ENCODE measurements around the gene U2AF2. TPM values are rescaled to one million over a fixed set of nuclear protein-coding genes. Genes with fewer than 3 reads are reported as not detected.

U2AF2 gene
- total RNA-seq, 4 donors from 2014 or later, result 38.1 to 60.2 (median 50.1) TPM

DNA sequence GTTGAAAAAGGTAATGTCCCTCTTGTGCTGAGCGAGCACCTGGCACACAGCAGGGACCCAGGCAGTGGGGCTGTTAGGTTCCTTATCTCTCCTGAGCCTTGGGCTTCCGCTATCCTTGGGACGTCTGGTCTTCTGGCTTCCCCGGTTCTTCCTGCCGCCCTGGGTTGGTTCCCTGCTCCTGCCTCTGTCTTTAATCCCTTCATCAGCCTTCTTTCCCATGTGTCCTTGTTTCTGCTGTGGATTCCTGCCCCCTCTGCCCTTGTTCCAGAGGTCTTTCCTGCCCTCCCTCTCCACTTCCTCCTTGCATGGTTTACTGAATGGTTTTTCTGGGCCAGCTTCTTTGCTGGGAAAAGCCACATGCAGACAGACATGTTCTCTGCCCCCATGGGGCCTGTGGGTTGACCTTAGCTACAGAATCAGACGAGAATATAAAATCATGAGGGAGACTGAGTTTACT, 22.8 kb downstream of the U2AF2 start:
- DNase-seq, result no peak
- ATAC-seq, result no peak
- in situ Hi-C loops (cut with MboI; ENCODE audit: low sequenced_read_pairs in 4 of 4) (no loop called here), intact Hi-C loops (cut with DNase I; ENCODE audit: low total_unique reads) (no loop called here)
- Histone ChIP-seq H3K27me3 (no peaks in the 10 kb centered on the region), H3K27ac (peak overlapping the region; percentile 2 to 95 (median 83)), H3K4me1 (peaks cover 31 to 38% of the 10 kb centered on the region in 2 donors), H3K36me3 (peaks cover 0 to 30% of the 10 kb centered on the region in 2 donors), H3K9me3 (no peaks in the 10 kb centered on the region), H3K4me3 (no peak overlapping the region)
- TF ChIP-seq POLR2A (IDR thresholded peaks at IDR 0.05), result no peak
- no peak for TF ChIP-seq CTCF (IDR thresholded peaks at IDR 0.05 in 4 of 5, conservative IDR thresholded peaks at IDR 0.05 in 1 of 5)

DNA sequence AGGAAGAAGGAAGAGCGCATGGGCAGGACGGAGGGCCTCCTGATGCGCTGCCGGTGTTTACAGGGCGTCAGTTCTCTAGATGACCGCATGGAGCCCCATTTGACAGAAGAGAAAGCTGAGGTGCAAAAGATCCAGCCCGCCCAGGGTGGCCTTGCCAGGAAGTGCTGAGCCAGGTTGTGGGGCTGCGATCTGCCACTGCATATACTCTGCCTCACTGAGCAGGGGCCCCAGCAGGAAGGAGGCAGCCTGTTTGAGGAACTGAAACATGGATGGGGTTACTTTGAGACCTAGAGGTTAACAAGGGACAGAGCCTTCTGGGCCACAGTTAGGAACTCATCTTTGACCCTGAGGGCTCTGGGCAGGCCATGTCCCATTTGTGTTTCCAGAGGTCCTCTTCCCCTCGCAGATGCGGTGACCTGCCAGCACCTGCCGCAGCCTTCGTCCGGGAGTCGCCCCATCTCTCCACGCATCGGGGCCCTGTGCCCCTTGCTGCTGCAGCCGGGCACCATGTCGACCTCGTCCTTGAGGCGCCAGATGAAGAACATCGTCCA, 23.4 kb downstream of the U2AF2 start:
- DNase-seq (peak; percentile 18 to 39), ATAC-seq (no peak)
- peak overlapping the region in 2 of 4 donors; percentile 2 to 95 for H3K27ac ChIP-seq
- no peaks in the 10 kb centered on the region for H3K27me3 ChIP-seq
- no peaks in the 10 kb centered on the region for H3K9me3 ChIP-seq
- intact Hi-C loops (cut with DNase I; ENCODE audit: low total_unique reads), result no loop called here
- no peak for TF ChIP-seq POLR2A (IDR thresholded peaks at IDR 0.05)
- TF ChIP-seq CTCF (IDR thresholded peaks at IDR 0.05 in 4 of 5, conservative IDR thresholded peaks at IDR 0.05 in 1 of 5), result no peak
- H3K4me3 ChIP-seq, result no peak overlapping the region
- H3K36me3 ChIP-seq, result peaks cover 0 to 30% of the 10 kb centered on the region in 2 donors
- in situ Hi-C loops (cut with MboI; ENCODE audit: low sequenced_read_pairs in 4 of 4), result no loop called here
- H3K4me1 ChIP-seq, result peaks cover 31 to 38% of the 10 kb centered on the region in 2 donors

DNA sequence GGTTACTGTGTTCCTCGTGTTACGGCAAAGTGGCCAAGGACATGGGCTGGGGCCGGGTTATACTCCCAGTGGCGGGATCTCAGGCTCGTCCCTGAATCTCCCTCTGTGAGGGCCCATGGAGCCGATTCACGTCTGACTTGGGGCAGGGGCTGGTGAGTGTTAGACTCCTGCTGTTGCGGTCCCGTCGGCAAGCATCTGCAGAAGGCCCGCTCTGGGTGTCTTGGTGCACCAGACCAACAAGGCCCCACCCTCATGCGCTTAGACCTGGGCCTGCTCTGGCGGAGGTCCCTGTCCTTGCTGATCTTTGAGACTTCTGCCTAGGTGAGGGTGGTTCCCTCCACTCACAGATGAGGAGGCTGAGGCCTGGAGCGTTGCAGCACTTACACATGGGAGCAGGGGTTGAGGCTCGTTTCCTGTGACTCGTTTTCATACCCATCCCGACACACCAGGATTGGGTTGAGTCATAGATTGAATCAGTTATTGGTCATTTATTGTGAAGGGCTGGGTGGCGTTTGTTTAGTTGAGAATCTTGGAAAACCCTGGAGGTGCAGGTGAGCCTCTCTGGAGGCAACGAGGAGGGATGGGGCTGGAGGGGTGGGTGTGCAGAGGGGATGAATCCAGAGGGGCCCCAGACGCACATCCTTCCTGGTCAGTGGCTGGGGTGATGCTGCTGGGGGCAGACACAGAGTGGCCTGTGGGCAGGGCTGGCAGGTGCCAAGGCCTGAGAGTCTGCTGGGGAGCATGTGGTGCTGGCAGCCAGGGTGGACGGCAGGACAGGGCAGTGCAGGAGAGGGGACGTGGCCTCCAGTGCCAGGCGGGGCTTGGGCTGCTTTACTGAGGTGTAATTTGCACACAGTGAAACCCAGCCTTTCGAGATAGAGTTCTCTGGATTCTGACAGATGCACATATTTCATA, 24.8 kb downstream of the U2AF2 start:
- ATAC-seq (no peak), DNase-seq (no peak)
- Histone ChIP-seq H3K36me3 (peaks cover 0 to 26% of the 10 kb centered on the region in 2 donors), H3K4me3 (no peak overlapping the region), H3K4me1 (peaks cover 28 to 33% of the 10 kb centered on the region in 2 donors), H3K27me3 (no peaks in the 10 kb centered on the region), H3K9me3 (no peaks in the 10 kb centered on the region), H3K27ac (no peak overlapping the region)
- in situ Hi-C loops (cut with MboI; ENCODE audit: low sequenced_read_pairs in 4 of 4), result no loop called here
- TF ChIP-seq POLR2A (IDR thresholded peaks at IDR 0.05) (no peak), CTCF (IDR thresholded peaks at IDR 0.05 in 4 of 5, conservative IDR thresholded peaks at IDR 0.05 in 1 of 5) (no peak)
- intact Hi-C loops (cut with DNase I; ENCODE audit: low total_unique reads), result no loop called here

DNA sequence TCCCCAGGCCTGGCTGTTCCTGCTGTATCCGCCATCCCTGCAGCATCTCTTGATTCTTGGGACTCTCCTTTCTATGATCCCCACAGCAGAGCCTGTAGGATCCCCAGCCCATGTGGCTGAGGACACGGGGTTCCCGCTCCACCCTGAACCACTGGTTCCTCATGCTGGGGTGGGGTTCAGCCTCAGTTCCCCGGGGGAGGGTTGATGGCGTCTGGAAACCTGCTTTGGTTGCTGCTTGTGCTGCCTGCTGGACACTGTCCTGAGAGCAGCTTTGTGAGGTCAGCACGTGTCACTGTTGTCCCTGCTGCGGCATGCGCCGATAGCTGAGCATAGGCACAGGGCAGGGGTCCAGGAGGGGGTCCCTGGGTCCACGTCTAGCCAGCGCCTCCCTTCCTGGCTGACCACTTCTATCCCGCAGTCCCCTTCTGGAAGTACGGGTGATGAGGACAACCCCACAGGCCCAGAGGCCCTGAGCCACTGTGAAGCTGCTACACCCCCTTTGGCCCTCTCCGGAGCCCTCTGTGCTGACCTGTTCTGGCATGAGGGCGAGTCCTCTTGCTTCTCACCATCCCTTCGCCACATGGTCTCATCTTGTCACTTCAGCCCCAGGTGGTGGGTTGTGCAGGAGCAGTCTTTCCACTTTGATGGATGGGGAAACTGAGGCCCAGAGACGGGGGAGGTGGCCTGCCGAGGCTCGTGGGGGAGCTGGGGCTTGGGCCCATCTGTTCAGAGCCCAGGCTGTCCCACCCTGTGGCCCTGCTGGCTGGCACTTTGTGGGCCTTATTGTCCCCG, 25.7 kb downstream of the U2AF2 start:
- Histone ChIP-seq H3K4me1 (peaks cover 27 to 30% of the 10 kb centered on the region in 2 donors), H3K27me3 (no peaks in the 10 kb centered on the region), H3K27ac (no peak overlapping the region), H3K36me3 (peaks cover 0 to 34% of the 10 kb centered on the region in 2 donors), H3K4me3 (no peak overlapping the region), H3K9me3 (no peaks in the 10 kb centered on the region)
- intact Hi-C loops (cut with DNase I; ENCODE audit: low total_unique reads), result no loop called here
- ATAC-seq, result no peak
- TF ChIP-seq POLR2A (IDR thresholded peaks at IDR 0.05), result no peak
- no peak for TF ChIP-seq CTCF (IDR thresholded peaks at IDR 0.05 in 4 of 5, conservative IDR thresholded peaks at IDR 0.05 in 1 of 5)
- in situ Hi-C loops (cut with MboI; ENCODE audit: low sequenced_read_pairs in 4 of 4), result no loop called here
- no peak for DNase-seq

Data from gastrocnemius medialis (tissue), 4 donors.